Ishikawa (cell line): ENCODE measurements around the gene COG4.

Source experiments
- CEBPB ChIP-seq: IDR thresholded peaks from 2 replicates; pipeline ENCODE4 v1.6.1; 2012
- CREB1 ChIP-seq: IDR thresholded peaks from 2 replicates; pipeline ENCODE4 v1.6.1; 2012; ENCODE audit warnings: low read depth
- EGR1 ChIP-seq: IDR thresholded peaks from 2 replicates; pipeline ENCODE4 v1.6.1; 2012
- EP300 ChIP-seq: IDR thresholded peaks from 2 replicates; pipeline ENCODE4 v1.6.1; 2012; ENCODE audit warnings: borderline replicate concordance
- FOXM1 ChIP-seq: IDR thresholded peaks from 2 replicates; pipeline ENCODE4 v1.6.1; 2012; ENCODE audit warnings: low read depth, borderline replicate concordance
- MAX ChIP-seq: IDR thresholded peaks from 2 replicates; pipeline ENCODE4 v1.6.1; 2012
- NFIC ChIP-seq: IDR thresholded peaks from 2 replicates; pipeline ENCODE4 v1.6.1; 2012
- RAD21 ChIP-seq: IDR thresholded peaks from 2 replicates; pipeline ENCODE4 v1.6.1; 2012; ENCODE audit warnings: low read depth
- TAF1 ChIP-seq: IDR thresholded peaks from 2 replicates; pipeline ENCODE4 v1.6.1; 2012; ENCODE audit warnings: low read depth, mild to moderate bottlenecking
- TCF12 ChIP-seq: IDR thresholded peaks from 2 replicates; pipeline ENCODE4 v1.6.1; 2012; ENCODE audit warnings: low read depth
- TEAD4 ChIP-seq: IDR thresholded peaks from 2 replicates; pipeline ENCODE4 v1.6.1; 2012
- YY1 ChIP-seq: IDR thresholded peaks from 2 replicates; pipeline ENCODE4 v1.6.1; 2012; ENCODE audit warnings: low read depth
- ZBTB7A ChIP-seq: IDR thresholded peaks from 2 replicates; pipeline ENCODE4 v1.6.1; 2012; ENCODE audit warnings: low read depth
- TF ChIP-seq, protein P1 (sequence below): IDR thresholded peaks from 2 replicates; pipeline ENCODE4 v1.6.1; 2012
- TF ChIP-seq, protein P2 (sequence below): IDR thresholded peaks from 2 replicates; pipeline ENCODE4 v1.6.1; 2012; ENCODE audit warnings: low read depth, mild to moderate bottlenecking

COG4 gene

DNA sequence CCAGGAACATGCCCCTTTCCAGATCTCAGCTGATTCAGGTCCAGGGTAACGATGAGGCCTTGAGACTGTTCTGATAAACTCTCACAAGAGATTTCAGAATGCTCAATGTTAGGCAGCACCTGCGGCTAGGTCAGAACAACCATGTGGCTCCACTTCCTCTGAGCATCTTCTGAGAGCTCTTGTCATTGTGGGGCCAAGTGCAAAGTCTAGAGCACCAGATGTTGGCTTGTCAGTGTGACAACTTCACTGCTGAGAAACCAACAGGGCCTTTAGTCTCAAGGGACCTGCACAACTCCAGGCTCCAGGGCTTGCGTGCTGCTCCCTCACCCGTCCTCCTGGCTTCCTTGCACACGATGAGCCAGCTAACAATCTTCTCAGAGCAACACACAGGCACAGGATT is 39.9 kb downstream of the COG4 start:
- TF ChIP-seq, protein P1, sequence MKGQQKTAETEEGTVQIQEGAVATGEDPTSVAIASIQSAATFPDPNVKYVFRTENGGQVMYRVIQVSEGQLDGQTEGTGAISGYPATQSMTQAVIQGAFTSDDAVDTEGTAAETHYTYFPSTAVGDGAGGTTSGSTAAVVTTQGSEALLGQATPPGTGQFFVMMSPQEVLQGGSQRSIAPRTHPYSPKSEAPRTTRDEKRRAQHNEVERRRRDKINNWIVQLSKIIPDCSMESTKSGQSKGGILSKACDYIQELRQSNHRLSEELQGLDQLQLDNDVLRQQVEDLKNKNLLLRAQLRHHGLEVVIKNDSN, result no peak
- TF ChIP-seq EGR1, result no peak
- no peak for TF ChIP-seq CEBPB
- no peak for TF ChIP-seq TCF12
- TF ChIP-seq MAX, result no peak
- no peak for TF ChIP-seq FOXM1
- no peak for TF ChIP-seq ZBTB7A
- no peak for TF ChIP-seq CREB1
- no peak for TF ChIP-seq NFIC

DNA sequence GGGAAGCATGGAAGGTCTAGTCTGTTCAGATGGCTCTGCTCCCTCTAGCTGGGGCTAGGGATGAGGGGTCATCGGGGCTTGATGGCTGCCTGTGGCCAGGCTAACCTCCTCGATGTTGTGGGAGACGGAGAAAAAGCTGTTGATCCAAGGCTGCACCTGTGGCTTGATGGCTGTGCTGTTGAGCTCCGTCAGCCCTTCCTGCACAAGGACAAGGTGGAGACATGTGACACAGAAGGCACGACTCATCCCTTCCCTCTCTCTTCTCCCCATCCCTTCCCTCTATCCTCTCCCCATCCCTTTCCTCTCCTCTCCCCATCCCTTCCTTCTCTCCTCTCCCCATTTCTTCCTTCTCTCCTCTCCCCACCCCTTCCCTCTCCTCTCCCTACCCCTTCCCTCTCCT is 40.7 kb downstream of the COG4 start:
- TF ChIP-seq EP300 (no peak), CREB1 (no peak), FOXM1 (no peak), NFIC (no peak), TCF12 (no peak), TAF1 (no peak), EGR1 (no peak), RAD21 (no peak), MAX (no peak), ZBTB7A (no peak), YY1 (no peak)
- TF ChIP-seq, protein P1, result no peak
- TF ChIP-seq, protein P2, sequence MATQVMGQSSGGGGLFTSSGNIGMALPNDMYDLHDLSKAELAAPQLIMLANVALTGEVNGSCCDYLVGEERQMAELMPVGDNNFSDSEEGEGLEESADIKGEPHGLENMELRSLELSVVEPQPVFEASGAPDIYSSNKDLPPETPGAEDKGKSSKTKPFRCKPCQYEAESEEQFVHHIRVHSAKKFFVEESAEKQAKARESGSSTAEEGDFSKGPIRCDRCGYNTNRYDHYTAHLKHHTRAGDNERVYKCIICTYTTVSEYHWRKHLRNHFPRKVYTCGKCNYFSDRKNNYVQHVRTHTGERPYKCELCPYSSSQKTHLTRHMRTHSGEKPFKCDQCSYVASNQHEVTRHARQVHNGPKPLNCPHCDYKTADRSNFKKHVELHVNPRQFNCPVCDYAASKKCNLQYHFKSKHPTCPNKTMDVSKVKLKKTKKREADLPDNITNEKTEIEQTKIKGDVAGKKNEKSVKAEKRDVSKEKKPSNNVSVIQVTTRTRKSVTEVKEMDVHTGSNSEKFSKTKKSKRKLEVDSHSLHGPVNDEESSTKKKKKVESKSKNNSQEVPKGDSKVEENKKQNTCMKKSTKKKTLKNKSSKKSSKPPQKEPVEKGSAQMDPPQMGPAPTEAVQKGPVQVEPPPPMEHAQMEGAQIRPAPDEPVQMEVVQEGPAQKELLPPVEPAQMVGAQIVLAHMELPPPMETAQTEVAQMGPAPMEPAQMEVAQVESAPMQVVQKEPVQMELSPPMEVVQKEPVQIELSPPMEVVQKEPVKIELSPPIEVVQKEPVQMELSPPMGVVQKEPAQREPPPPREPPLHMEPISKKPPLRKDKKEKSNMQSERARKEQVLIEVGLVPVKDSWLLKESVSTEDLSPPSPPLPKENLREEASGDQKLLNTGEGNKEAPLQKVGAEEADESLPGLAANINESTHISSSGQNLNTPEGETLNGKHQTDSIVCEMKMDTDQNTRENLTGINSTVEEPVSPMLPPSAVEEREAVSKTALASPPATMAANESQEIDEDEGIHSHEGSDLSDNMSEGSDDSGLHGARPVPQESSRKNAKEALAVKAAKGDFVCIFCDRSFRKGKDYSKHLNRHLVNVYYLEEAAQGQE, result no peak

DNA sequence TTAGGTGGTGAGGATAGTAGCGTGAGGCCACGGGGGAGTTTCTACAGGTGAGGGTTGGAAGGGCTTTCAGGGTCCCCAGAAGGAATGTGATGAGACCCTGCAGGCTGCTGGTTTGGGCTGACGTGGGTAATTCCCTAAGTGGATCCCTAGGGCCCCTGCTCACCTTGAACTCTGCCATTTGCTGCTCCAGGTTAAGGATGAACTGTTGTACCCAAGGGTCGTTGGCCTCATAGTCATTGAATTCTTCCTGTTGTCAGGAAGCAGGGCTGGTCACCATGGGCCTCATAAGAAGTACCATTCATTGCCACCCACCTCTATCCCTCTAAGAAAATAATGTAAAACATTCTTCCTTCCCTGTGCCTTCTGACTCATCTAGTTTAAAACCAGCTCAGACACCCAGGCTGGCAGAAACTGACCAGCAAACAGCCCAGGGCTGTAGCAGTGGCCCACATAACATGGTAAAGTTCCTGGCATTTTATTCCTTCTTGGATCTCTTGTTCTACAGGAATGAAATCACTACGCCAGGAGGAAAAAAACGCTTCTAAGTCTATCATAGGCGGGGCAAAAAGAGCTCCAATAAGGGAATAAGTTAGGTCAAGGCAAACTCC is 41.3 kb downstream of the COG4 start:
- TF ChIP-seq RAD21, result no peak
- no peak for TF ChIP-seq MAX
- no peak for TF ChIP-seq TAF1
- no peak for TF ChIP-seq YY1
- TF ChIP-seq CEBPB, result no peak
- TF ChIP-seq FOXM1, result no peak
- no peak for TF ChIP-seq ZBTB7A

GRCh38 chr16:70480127-70481105 is 42.9 kb downstream of the COG4 start:
- TF ChIP-seq TAF1 (no peak), CEBPB (no peak), EGR1 (no peak), NFIC (no peak), TEAD4 (no peak), CREB1 (no peak), FOXM1 (no peak), RAD21 (no peak), MAX (no peak), YY1 (no peak), TCF12 (no peak), EP300 (no peak), ZBTB7A (no peak)
- TF ChIP-seq, protein P2, result no peak
- TF ChIP-seq, protein P1, result no peak
